A673 (cell line): ENCODE data around the gene TSG101. TPM values are rescaled to one million over a fixed set of nuclear protein-coding genes. Genes with fewer than 3 reads are reported as not detected.

Source experiments
- BruUV-seq: library from RNA; stranded (reverse); fragments of 400-500 nt; replicated peaks from 2 replicates; lab custom pipeline; 2021; lab: Mats Ljungman, UMichigan
- CTCF ChIA-PET: fragments of 300-600 bp; sonication (Branson Sonifier 250); formaldehyde crosslinking; loops from one replicate; lab custom pipeline; 2022; ENCODE audit warnings: antibody characterized with exemption; lab: Charles Lee
- POLR2A ChIA-PET: fragments of 300-600 bp; sonication (Branson Sonifier 250); formaldehyde crosslinking; loops from one replicate; lab custom pipeline; 2022; ENCODE audit warnings: antibody characterized with exemption; ENCODE audit not compliant: low non-redundant PET; lab: Charles Lee
- DNase-seq: peaks from one replicate; pipeline ENCODE4 v3.0.0-alpha.2; 2015; ENCODE audit warnings: low spot score
- H3K27ac ChIP-seq: fragments of 200-600 bp; sonication (generic); 2 replicates; pipeline ENCODE4 v1.5.1; 2016; ENCODE audit warnings: mixed run types, low read depth, mild to moderate bottlenecking, mixed read lengths, antibody characterized with exemption, low read length; ENCODE audit not compliant: poor library complexity, severe bottlenecking
- H3K27me3 ChIP-seq: fragments of 200-600 bp; sonication (generic); replicated peaks from 2 replicates; pipeline ENCODE4 v1.6.1; 2017; ENCODE audit warnings: mixed run types, low read depth, mild to moderate bottlenecking, mixed read lengths, antibody characterized with exemption, low read length; ENCODE audit not compliant: insufficient read depth, poor library complexity
- H3K36me3 ChIP-seq: fragments of 200-600 bp; sonication (generic); 2 replicates; pipeline ENCODE4 v1.6.1; 2016; ENCODE audit warnings: mixed run types, mild to moderate bottlenecking, mixed read lengths, antibody characterized with exemption, low read length; ENCODE audit not compliant: insufficient read depth, poor library complexity, severe bottlenecking
- H3K4me1 ChIP-seq: fragments of 200-600 bp; sonication (generic); 2 replicates; pipeline ENCODE4 v1.6.1; 2017; ENCODE audit warnings: mixed run types, mild to moderate bottlenecking, mixed read lengths, antibody characterized with exemption, low read length; ENCODE audit not compliant: insufficient read depth, poor library complexity, severe bottlenecking
- H3K4me3 ChIP-seq: fragments of 200-600 bp; sonication (generic); 2 replicates; pipeline ENCODE4 v1.5.1; 2016; ENCODE audit warnings: low read depth, mixed run types, mild to moderate bottlenecking, mixed read lengths, low read length; ENCODE audit not compliant: poor library complexity, severe bottlenecking
- H3K9me3 ChIP-seq: fragments of 200-600 bp; sonication (generic); 2 replicates; pipeline ENCODE4 v1.6.1; 2016; ENCODE audit warnings: mixed run types, low read depth, mild to moderate bottlenecking, mixed read lengths, antibody characterized with exemption, low read length; ENCODE audit not compliant: poor library complexity, severe bottlenecking
- CTCF ChIP-seq: fragments of 300-800, 200-600 bp; sonication (generic); conservative IDR thresholded peaks from 2 replicates; pipeline ENCODE4 v1.5.1; 2017; ENCODE audit warnings: low read depth, mild to moderate bottlenecking, antibody characterized with exemption, low read length, moderate library complexity, mixed read lengths
- EZH2 ChIP-seq: fragments of 200-600 bp; sonication (generic); IDR thresholded peaks from 2 replicates; pipeline ENCODE4 v1.6.1; 2017; ENCODE audit warnings: borderline replicate concordance, low read depth, mild to moderate bottlenecking, mixed read lengths, antibody characterized with exemption, low read length; ENCODE audit not compliant: poor library complexity, severe bottlenecking
- intact Hi-C: fragments of 100-400 bp; cut with micrococcal nuclease; formaldehyde crosslinking; loops from one replicate; pipeline ENCODE4 v1.10.0; 2022; ENCODE audit not compliant: unreplicated experiment
- total RNA-seq: library from RNA; stranded (reverse); gene quantifications from 2 replicates; pipeline ENCODE4 v1.2.3, GENCODE V29; 2021

The TSG101 gene
- total RNA-seq, 1 experiment from 2014 or later, result 48.2 TPM

GRCh38 chr11:18498039-18498438, 28.7 kb downstream of the TSG101 start:
- BruUV-seq, result no TSS peak
- TF ChIP-seq EZH2, result no peak
- no peak for DNase-seq
- ChIA-PET POLR2A (no interaction called here), CTCF (no interaction called here)
- no peak overlapping the region for H3K27ac ChIP-seq
- H3K9me3 ChIP-seq, result no peaks in the 10 kb centered on the region
- peaks cover 23% of the 10 kb centered on the region for H3K36me3 ChIP-seq
- no peaks in the 10 kb centered on the region for H3K27me3 ChIP-seq
- intact Hi-C loops, result no loop called here
- no peak overlapping the region for H3K4me3 ChIP-seq
- H3K4me1 ChIP-seq, result no peaks in the 10 kb centered on the region

- TF ChIP-seq EZH2, result no peak
- TF ChIP-seq CTCF, result no peak
- DNase-seq, result no peak
- no peak overlapping the region for H3K27ac ChIP-seq
- H3K9me3 ChIP-seq, result no peaks in the 10 kb centered on the region
- peaks cover 7% of the 10 kb centered on the region for H3K36me3 ChIP-seq
- CTCF ChIA-PET, result no interaction called here
- H3K4me1 ChIP-seq, result no peaks in the 10 kb centered on the region
- intact Hi-C loops, result no loop called here
- POLR2A ChIA-PET, result interaction anchor here (0.6 kb wide), 1 partner anchor 26 kb away, joined by 5 read pairs; no protein-coding TSS in a partner anchor
- no peak overlapping the region for H3K4me3 ChIP-seq
- BruUV-seq, result no TSS peak
- no peaks in the 10 kb centered on the region for H3K27me3 ChIP-seq
Observed at GRCh38 chr11:18495703-18496102, 31.0 kb downstream of the TSG101 start.

DNA sequence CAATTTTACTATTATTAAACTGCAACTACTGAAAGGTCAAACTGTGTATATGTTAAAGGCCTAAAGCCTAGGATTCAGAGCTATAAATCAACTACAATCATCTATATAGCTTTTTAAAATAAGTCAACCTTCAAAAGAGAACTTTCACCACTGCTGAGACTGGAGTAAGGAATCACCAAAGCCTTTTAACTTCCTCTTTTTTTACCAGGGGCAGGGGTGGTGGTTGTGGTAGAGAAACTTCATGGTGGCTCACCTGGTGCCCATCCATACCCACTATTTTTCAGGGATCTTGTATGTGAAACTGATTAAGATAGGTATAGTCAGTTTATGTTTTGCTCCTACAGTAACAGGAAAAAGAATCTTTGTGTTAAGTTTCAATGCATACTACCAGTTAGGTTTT, 31.5 kb downstream of the TSG101 start:
- Histone ChIP-seq H3K4me1 (no peaks in the 10 kb centered on the region), H3K27ac (no peak overlapping the region), H3K36me3 (peaks cover 7% of the 10 kb centered on the region), H3K9me3 (no peaks in the 10 kb centered on the region), H3K27me3 (no peaks in the 10 kb centered on the region), H3K4me3 (no peak overlapping the region)
- ChIA-PET CTCF (no interaction called here), POLR2A (no interaction called here)
- DNase-seq, result no peak
- TF ChIP-seq EZH2 (no peak), CTCF (no peak)
- intact Hi-C loops, result no loop called here
- BruUV-seq, result no TSS peak

GRCh38 chr11:18493310-18493709, 33.4 kb downstream of the TSG101 start:
- Histone ChIP-seq H3K4me1 (no peaks in the 10 kb centered on the region), H3K36me3 (peaks cover 5% of the 10 kb centered on the region), H3K4me3 (no peak overlapping the region), H3K27me3 (no peaks in the 10 kb centered on the region), H3K9me3 (no peaks in the 10 kb centered on the region), H3K27ac (no peak overlapping the region)
- intact Hi-C loops, result no loop called here
- no TSS peak for BruUV-seq
- CTCF ChIA-PET, result no interaction called here
- no peak for TF ChIP-seq CTCF
- DNase-seq, result no peak
- POLR2A ChIA-PET, result no interaction called here
